Stimulated activated CD4-positive, alpha-beta T cell treated with anti-CD3 and anti-CD28 coated beads, Interleukin-12 subunit alpha, Interleukin-12 subunit beta, amount 100 ng/mL, for 48 hours (primary cell): ENCODE data around the gene HHATL.

Experiments used
- DNase-seq, 3 donors: peaks; one replicate each; pipeline ENCODE4 v3.0.0-alpha.2; 2020; ENCODE audit warnings: low read depth in 2 of 3, low spot score in 1 of 3

The HHATL gene

DNA sequence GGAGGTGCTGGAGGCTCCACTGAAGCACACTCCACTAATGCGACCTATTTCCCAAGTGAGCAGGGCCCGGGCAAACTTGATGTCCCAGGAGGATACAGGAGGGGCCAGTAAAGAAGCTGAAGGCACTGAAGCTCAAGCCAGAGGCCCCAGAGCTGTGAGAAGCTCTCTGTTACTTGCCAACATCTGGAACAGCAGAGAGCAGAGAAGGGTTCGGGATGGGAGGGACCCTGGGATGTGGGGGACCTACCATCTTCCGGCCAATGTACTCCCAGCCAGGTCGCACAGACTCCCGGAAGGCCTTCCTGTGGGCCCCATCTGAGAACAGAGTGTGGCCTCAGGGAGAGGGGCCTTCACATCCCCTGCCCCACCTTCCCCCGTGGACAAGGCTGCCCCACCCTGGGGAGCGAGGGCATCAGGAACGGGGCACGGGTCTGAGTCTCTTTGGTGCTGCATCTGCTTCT, 3.1 kb downstream of the HHATL start:
- DNase-seq = no peak

GRCh38 chr3:42698911-42699230, 3.7 kb downstream of the HHATL start:
- DNase-seq = no peak

DNA sequence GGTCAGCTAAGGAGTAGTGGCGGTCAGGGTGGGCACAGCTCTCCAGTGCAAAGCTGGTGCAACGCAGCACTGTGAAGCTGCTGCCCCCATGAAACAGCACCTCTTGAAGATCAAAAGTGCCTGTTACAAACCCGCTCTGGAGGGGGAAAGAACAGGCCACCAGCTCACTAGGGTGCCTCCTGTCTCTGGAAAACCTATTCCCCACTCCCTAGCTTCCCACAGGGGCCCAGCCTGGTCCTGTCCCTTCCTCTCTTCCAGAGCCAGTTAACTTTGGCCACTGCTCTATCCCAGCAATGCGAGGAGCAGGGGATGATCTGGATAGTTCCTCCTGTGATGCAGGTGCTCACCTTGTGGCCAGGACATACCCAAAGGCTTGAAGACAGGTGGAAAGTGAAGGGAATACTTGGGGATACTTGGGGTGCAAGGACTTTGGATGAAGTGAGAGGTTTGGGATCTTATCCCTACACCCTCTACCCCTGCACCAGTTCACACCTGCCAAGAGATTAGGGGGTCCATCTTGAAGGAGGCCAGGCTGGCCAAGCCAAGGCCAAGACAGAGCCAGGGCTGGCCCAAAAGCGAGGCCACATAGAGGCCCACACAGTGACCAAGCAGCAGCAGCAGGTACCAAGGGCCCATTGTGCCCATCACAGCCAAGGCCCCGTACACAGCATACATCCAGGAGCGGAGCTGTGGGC, 4.2 kb downstream of the HHATL start:
- no peak for DNase-seq

GRCh38 chr3:42697289-42698051, 5.1 kb downstream of the HHATL start:
- no peak for DNase-seq

- no peak for DNase-seq
Observed at GRCh38 chr3:42696356-42697288, 6.0 kb downstream of the HHATL start.

DNA sequence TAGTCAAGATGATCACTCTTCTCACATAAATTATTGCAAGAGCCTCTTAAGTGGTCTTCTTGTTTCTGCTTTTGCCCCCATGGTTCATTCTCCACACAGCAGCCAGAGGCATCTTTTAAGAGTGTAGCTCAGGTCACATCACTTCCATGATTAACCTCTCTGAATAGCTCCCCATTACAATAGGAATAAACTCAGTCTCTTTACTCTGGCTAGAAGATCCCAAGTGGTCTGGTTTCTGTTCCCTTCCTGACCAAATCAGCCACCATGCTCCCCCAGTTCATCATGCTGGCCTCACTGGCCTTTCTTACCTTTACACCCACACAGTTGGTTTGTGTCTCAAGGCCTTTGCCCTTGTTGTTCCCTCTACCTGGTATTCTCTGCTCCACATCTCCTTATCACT, 8.2 kb downstream of the HHATL start:
- DNase-seq = no peak

GRCh38 chr3:42693530-42693930, 9.1 kb downstream of the HHATL start:
- DNase-seq = no peak

DNA sequence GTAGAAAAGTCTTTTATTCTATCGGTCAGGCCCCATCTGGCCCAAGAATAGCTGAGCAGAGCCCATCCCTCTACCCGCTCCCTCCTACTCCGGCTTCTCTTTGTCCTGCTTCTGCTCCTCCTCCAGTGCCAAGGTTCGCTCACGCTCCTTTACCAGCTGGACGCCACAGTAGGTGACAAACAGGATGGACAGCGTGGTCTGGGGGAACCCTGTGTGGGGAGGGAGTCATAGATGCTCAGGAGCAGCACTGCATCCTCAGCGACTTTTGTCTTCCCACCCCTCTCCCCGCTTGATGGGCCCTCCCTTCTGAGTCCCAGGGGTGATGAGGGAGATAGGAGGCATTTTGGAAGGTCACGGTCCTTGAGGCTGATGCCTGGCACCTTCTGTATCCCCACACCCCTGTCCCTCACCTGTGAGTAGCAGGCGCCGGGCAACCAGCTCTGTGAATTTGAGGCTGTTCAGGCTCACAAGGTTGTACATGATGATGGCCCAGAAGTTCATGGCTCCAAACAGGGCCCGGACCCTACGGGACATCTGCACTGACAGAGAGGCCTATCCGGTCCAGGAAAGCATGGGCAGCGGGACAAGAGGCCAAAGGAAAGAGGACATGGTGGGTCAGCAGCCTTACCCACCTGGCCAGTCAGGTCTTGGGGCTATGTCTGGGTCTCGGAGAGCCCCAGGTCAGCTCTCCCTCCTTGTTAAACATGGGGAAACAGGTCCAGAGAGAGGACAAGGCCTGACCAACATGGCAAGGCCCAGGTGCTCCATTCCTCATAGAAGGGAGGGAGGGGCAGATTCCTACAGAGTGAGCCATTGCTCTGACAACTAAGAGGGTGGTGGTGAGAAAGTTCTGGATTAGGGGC, 9.7 kb downstream of the HHATL start:
- no peak for DNase-seq

DNA sequence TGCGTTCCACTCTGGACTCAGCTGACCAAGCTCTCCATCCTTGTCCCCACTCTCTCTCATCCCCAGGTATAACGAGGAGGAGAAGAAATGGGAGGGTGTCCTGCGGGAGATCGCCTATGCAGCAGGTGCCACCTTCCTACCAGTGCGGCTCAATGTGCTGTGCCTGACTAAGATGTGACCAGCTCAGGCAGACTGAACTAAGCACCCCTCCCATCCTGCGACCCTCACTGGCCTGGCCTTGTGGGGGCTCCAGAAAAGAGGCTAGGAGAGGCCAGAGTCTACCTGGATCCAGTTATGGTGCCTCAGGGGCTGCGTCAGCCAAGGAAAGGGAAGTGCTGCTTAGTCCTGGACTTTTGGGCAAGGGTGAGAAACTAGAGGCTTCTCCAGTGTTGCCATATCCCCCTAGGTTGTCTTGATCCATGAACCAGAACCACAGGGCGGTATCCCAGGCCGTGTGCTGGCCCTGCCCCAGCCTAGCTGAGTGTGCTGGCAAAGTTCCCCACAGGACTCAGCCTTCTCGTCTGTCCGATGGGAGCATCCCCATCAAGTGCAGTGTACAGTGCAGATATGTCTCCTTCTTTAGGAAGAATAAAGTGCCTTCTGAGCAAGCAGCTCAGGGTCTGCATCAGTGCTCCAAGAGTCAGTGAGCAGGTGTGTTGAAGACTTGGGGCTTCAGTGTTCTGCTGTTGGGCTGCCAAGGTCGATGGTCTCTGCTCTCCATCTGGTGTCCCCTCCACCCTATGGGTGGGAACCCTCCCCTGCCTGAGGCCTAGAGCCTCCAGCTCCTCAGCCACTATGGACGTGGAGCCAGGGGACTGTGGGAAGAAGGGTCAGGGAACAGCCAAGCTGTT, 10.6 kb downstream of the HHATL start:
- no peak for DNase-seq

DNA sequence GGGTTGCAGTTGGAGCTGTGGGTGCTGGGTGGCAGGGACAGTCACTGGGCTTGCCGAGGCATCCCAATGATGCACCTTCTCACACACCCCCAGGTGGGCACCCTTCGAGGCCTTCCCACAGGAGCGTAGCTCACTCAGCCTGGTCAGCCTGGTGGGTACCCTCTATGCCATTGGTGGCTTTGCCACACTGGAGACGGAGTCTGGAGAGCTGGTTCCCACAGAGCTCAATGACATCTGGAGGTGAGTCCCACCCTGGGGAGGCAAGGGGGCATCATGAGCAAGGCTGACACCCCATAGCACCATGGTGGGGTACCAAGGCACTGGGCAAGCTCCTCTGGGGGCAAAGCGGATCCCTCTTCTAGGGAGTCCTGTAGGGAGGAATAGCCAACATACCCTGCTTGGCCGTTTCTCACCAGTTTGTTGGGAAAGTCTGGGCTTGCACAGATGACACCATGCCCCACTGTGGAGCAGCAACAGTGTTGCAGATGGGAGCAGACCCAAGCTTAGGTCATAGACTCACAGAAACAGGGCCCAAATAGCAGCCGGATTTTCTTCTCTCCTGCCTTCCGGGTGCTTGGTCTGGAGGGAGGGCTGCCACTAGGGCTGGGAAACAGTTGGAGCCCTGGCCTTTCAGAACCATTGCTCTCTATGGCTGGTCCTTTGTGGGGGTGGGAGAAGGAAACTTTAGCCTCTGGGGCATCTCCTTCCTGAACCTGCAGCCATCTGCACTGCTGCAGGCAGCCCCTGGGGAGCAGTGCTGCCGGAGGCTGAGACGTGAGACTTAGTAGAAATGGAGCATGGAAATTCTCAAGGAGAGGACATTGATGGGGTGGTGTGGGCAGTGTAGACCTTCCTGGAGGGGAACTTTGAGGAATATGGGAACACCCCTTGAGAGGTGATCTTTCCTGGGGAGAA, 11.6 kb downstream of the HHATL start:
- DNase-seq = no peak

- no peak for DNase-seq
Observed at GRCh38 chr3:42690191-42690590, 12.4 kb downstream of the HHATL start.

DNA sequence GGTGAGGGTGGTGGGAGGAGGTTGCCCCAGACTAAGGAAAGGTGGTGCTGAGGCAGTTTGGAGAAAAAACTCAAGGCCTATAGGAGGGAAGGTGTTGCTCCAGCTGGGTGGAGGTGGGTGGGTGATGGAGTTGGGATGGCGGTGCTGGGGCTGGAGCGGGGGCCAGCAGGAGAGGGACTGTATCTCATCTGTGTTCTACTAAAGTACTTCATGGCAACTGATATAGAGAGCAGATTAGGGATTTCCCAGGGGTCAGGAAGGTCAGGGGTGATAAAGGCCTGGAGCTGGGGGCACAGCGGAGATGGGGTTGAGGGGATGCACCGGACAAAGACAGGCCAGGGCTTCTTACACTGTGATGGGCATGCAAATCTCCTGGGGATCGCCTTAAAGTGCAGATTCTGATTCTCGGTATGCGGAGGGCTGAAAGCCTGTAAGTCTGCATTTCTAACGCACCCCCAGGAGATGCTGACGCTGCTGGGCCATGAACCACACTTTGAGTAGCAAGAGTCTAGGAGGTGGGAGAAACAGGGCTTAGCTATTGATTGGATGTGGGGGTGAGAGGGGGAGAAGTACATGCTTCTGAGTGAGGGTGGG, 13.1 kb downstream of the HHATL start:
- no peak for DNase-seq

- DNase-seq = no peak
Observed at GRCh38 chr3:42688487-42689420, 13.8 kb downstream of the HHATL start.

DNA sequence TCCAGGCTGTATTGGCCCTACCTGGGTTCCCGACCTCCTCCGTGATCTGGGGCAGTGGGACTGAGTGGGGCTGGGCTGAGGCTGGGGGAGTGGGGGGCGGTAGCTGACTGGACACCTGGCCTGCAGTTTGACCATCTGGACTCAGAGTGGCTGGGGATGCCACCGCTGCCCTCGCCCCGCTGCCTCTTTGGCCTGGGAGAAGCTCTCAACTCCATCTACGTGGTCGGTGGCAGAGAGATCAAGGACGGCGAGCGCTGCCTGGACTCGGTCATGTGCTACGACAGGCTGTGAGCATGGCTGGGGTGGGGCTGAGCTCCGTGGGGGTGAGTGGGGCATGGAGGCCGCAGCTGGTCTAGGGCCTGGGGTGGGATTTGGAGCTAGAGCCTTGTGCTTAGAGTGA, 14.6 kb downstream of the HHATL start:
- no peak for DNase-seq

DNA sequence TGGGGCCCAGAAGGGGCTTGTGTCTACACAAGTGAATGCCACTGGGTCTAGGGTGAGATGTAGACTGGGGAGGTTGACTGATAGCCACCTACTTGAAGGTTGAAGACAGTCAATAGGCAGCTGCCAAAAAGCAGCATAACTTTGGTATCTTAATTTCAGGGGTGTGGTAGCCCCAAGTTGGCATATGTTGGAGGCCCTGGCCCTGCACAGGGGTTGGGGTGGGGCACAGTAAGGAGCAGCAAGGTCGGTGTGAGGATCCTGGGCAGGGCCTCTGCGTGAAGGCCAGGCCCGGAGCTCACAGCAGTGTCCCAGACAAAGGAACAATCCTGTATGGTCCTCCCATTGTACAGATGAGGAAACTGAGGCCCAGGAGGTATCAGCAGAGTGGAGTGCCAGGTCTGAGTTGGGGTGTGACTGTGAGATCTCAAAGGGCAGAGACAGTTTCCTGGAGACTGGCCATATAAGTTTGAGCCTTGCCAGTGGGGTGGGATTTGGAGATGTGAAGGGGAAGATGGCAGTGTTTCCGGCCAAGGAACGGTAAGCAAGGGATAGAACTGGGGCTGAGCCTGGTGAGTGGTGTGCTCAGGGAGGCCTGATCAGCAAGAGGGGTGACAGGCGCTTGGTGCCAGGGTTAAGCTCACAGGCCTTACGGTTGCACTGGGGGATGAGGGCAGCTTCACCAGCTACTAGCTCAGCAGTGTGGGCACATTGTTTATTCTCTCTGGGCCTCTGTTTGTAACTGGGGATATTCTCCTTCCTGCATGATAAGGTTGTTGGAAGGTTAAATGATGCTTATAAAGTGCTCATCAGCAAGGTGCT, 15.6 kb downstream of the HHATL start:
- DNase-seq = no peak
